K562 (cell line): Measurements from ENCODE around the gene ABHD16A. TPM values are rescaled to one million over a fixed set of nuclear protein-coding genes. Genes with fewer than 3 reads are reported as not detected.
A peak's percentile ranks its signal among the peaks of the same experiment; 100 is the strongest.

Source experiments
- CHCHD3 ChIP-seq: fragments of 250-450 bp; sonication (Bioruptor Pico); IDR thresholded peaks from 2 replicates; pipeline ENCODE4 v2.1.2; 2022; ENCODE audit warnings: mild to moderate bottlenecking
- CREM ChIP-seq: IDR thresholded peaks from 2 replicates; pipeline ENCODE4 v1.6.1; 2014; ENCODE audit warnings: antibody characterized with exemption, low read depth
- EP300 ChIP-seq: IDR thresholded peaks from 2 replicates; pipeline ENCODE4 v1.6.1; 2012; ENCODE audit warnings: low read length, improper control_type of control experiment
- KDM5B ChIP-seq: fragments of 200-600 bp; sonication (generic); IDR thresholded peaks from 2 replicates; pipeline ENCODE4 v1.6.1; 2012; ENCODE audit warnings: low read depth, mild to moderate bottlenecking, moderate library complexity, low read length, control low read depth, inconsistent platforms; ENCODE audit not compliant: insufficient replicate concordance
- KHSRP ChIP-seq: fragments of 450-650 bp; IDR thresholded peaks from 2 replicates; pipeline ENCODE4 v1.6.1; 2017
- KLF16 ChIP-seq: IDR thresholded peaks from 2 replicates; pipeline ENCODE4 v1.6.1; 2016; ENCODE audit warnings: antibody characterized with exemption
- LCOR ChIP-seq: sonication (generic); formaldehyde crosslinking; IDR thresholded peaks from 2 replicates; pipeline ENCODE4 v1.8.0; 2022; ENCODE audit warnings: mild to moderate bottlenecking, missing genetic modification reagents
- MCM2 ChIP-seq: fragments of 450-650 bp; IDR thresholded peaks from 2 replicates; pipeline ENCODE4 v1.6.1; 2017; ENCODE audit warnings: low read depth, mild to moderate bottlenecking
- OTX1 ChIP-seq: fragments of 450-650 bp; formaldehyde crosslinking; IDR thresholded peaks from 2 replicates; pipeline ENCODE4 v1.4.0; 2022; ENCODE audit warnings: mild to moderate bottlenecking
- PHF8 ChIP-seq: fragments of 200-600 bp; sonication (generic); IDR thresholded peaks from 2 replicates; pipeline ENCODE4 v1.6.1; 2012; ENCODE audit warnings: mixed run types, mild to moderate bottlenecking, inconsistent platforms, low read length, moderate library complexity, borderline replicate concordance
- SLC30A9 ChIP-seq: fragments of 250-450 bp; sonication (Bioruptor Pico); IDR thresholded peaks from 2 replicates; pipeline ENCODE4 v1.8.0; 2022; ENCODE audit warnings: mild to moderate bottlenecking, moderate library complexity
- SMARCE1 ChIP-seq: fragments of 450-650 bp; IDR thresholded peaks from 2 replicates; pipeline ENCODE4 v1.7.1; 2016; ENCODE audit warnings: mild to moderate bottlenecking
- SNRNP70 ChIP-seq: fragments of 200-400 bp; formaldehyde crosslinking; optimal IDR thresholded peaks from 2 replicates; pipeline ENCODE3; 2017; ENCODE audit warnings: low read depth, low read length
- ZFPM2 ChIP-seq: fragments of 250-450 bp; sonication (Bioruptor Pico); IDR thresholded peaks from 2 replicates; pipeline ENCODE4 v1.5.1; 2022; ENCODE audit warnings: mild to moderate bottlenecking
- ZKSCAN8 ChIP-seq: fragments of 200-800 bp; sonication (Bioruptor generic); IDR thresholded peaks from 2 replicates; pipeline ENCODE4 v1.6.1; 2016; ENCODE audit warnings: missing genetic modification characterization, missing compliant biosample characterization
- ZNF354B ChIP-seq: fragments of 250-450 bp; sonication (Bioruptor Pico); IDR thresholded peaks from 2 replicates; pipeline ENCODE4 v1.4.0; 2020
- polyA plus RNA-seq, 8 experiments: library from polyadenylated mRNA; depleted of rRNA in 4 of 8; stranded (reverse) in 5 of 8; unstranded in 3 of 8; fragments of >200 nt; fragmentation: Nextera tagmentation in 2 of 8; fragmentation: Illumina TruSeq in 1 of 8; extraction: Ambion mirVana in 2 of 8; extraction: Trizol in 1 of 8; gene quantifications; 2 replicates each; pipeline versions ENCODE4 v1.2.1 to v1.2.3, GENCODE V29; 2011 to 2014; ENCODE audit warnings: inconsistent platforms in 1 of 8, missing spikeins in 1 of 8
- total RNA-seq, 7 experiments: library from RNA; depleted of rRNA in 6 of 7; stranded (reverse); fragments of >200 nt in 6 of 7; fragmentation: Illumina TruSeq in 2 of 7; extraction: Trizol in 2 of 7; gene quantifications; 2 replicates each; pipeline versions ENCODE4 v1.2.1 to v1.2.3, GENCODE V29; 2011 to 2021; ENCODE audit warnings: low replicate concordance in 1 of 7
- TF ChIP-seq, protein P1 (sequence below), 2 experiments: IDR thresholded peaks; 2 replicates each; pipeline ENCODE4 v1.6.1; 2012; ENCODE audit warnings: improper control_type of control experiment in 2 of 2, low read depth in 2 of 2, low read length in 2 of 2, borderline replicate concordance in 1 of 2
- TF ChIP-seq, protein P2 (sequence below): sonication (generic); formaldehyde crosslinking; IDR thresholded peaks from 2 replicates; pipeline ENCODE4 v1.8.0; 2022; ENCODE audit warnings: mild to moderate bottlenecking, missing genetic modification reagents, borderline replicate concordance
- TF ChIP-seq, protein P3 (sequence below): fragments of 250-450 bp; sonication (Bioruptor Pico); IDR thresholded peaks from 2 replicates; pipeline ENCODE4 v1.4.0; 2020; ENCODE audit warnings: mild to moderate bottlenecking, moderate library complexity, borderline replicate concordance
- TF ChIP-seq, protein P4 (sequence below): fragments of 250-450 bp; sonication (Bioruptor Pico); IDR thresholded peaks from 2 replicates; pipeline ENCODE4 v1.5.1; 2021; ENCODE audit warnings: mild to moderate bottlenecking

The ABHD16A gene
- total and polyA plus RNA-seq, 9 of the 15 experiments (the other 6 are each of a cell fraction or from before 2014, with no cell fraction given), result 25.8 to 120 (median 81.6) TPM

DNA sequence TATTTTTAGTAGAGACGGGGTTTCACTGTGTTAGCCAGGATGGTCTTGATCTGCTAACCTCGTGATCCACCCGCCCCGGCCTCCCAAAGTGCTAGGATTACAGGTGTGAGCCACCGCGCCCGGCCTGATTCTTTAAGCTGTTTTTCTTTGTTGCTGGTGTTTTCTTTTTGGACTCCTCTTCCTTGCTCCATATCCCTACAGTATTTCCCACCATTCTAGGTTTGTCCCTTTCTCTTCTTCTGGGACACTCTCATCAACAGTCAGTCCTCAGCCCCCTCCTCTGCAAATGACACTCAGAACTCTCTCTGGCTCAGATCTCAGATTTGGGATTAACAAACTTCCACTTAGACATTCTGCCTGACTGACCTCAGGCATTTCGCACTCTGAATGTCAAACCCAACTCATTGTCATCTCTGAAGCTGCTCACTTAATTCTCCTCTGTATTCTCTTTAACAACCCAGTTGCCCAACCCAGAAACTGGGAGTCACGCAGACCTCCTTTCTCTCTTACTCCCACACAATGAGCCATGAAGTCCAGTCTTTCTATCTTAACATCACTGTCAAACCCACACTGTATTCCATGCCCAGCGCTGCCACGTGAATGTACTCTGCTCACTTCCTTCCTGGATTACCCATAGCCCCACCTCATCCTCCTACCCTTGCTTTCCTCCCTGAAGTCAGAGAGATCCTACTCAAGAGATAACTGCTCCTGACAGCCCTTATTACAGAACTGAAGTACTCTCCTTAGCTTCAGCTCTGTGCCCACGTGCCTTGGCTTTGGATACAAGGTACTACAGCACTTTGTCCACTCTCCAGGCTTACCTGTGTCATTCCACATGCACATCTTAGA lies 22.6 kb upstream of the ABHD16A start (continued):
- TF ChIP-seq, protein P1, sequence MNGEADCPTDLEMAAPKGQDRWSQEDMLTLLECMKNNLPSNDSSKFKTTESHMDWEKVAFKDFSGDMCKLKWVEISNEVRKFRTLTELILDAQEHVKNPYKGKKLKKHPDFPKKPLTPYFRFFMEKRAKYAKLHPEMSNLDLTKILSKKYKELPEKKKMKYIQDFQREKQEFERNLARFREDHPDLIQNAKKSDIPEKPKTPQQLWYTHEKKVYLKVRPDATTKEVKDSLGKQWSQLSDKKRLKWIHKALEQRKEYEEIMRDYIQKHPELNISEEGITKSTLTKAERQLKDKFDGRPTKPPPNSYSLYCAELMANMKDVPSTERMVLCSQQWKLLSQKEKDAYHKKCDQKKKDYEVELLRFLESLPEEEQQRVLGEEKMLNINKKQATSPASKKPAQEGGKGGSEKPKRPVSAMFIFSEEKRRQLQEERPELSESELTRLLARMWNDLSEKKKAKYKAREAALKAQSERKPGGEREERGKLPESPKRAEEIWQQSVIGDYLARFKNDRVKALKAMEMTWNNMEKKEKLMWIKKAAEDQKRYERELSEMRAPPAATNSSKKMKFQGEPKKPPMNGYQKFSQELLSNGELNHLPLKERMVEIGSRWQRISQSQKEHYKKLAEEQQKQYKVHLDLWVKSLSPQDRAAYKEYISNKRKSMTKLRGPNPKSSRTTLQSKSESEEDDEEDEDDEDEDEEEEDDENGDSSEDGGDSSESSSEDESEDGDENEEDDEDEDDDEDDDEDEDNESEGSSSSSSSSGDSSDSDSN (IDR thresholded peaks at IDR 0.05; ENCODE audit: borderline replicate concordance in 1 of 2, low read depth in 2 of 2, low read length in 2 of 2), result no peak
- TF ChIP-seq LCOR (0 out of 2 replicates have a peak, but pooled peaks have one; percentile 62), ZFPM2 (CRISPR knock-in tag) (no peak), OTX1 (CRISPR knock-in tag) (peak; percentile 77), ZKSCAN8 (no peak), KLF16 (peak; percentile 39; the same call in 1 of the 2 replicates), CHCHD3 (CRISPR knock-in tag) (no peak), PHF8 (no peak; the same call in 1 of the 2 replicates), KHSRP (no peak), ZNF354B (peak; percentile 67; the same call in 1 of the 2 replicates), CREM (peak; percentile 47; the same call in 1 of the 2 replicates), SMARCE1 (peak; percentile 63; the same call in 1 of the 2 replicates), KDM5B (peak; percentile 50), SNRNP70 (no peak), MCM2 (no peak), EP300 (no peak), SLC30A9 (no peak)
- TF ChIP-seq, protein P2, sequence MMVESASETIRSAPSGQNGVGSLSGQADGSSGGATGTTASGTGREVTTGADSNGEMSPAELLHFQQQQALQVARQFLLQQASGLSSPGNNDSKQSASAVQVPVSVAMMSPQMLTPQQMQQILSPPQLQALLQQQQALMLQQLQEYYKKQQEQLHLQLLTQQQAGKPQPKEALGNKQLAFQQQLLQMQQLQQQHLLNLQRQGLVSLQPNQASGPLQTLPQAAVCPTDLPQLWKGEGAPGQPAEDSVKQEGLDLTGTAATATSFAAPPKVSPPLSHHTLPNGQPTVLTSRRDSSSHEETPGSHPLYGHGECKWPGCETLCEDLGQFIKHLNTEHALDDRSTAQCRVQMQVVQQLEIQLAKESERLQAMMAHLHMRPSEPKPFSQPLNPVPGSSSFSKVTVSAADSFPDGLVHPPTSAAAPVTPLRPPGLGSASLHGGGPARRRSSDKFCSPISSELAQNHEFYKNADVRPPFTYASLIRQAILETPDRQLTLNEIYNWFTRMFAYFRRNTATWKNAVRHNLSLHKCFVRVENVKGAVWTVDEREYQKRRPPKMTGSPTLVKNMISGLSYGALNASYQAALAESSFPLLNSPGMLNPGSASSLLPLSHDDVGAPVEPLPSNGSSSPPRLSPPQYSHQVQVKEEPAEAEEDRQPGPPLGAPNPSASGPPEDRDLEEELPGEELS (CRISPR knock-in tag), result no peak
- TF ChIP-seq, protein P3, sequence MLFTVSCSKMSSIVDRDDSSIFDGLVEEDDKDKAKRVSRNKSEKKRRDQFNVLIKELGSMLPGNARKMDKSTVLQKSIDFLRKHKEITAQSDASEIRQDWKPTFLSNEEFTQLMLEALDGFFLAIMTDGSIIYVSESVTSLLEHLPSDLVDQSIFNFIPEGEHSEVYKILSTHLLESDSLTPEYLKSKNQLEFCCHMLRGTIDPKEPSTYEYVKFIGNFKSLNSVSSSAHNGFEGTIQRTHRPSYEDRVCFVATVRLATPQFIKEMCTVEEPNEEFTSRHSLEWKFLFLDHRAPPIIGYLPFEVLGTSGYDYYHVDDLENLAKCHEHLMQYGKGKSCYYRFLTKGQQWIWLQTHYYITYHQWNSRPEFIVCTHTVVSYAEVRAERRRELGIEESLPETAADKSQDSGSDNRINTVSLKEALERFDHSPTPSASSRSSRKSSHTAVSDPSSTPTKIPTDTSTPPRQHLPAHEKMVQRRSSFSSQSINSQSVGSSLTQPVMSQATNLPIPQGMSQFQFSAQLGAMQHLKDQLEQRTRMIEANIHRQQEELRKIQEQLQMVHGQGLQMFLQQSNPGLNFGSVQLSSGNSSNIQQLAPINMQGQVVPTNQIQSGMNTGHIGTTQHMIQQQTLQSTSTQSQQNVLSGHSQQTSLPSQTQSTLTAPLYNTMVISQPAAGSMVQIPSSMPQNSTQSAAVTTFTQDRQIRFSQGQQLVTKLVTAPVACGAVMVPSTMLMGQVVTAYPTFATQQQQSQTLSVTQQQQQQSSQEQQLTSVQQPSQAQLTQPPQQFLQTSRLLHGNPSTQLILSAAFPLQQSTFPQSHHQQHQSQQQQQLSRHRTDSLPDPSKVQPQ (CRISPR knock-in tag), result peak; percentile 82; the same call in 1 of the 2 replicates
- TF ChIP-seq, protein P4, sequence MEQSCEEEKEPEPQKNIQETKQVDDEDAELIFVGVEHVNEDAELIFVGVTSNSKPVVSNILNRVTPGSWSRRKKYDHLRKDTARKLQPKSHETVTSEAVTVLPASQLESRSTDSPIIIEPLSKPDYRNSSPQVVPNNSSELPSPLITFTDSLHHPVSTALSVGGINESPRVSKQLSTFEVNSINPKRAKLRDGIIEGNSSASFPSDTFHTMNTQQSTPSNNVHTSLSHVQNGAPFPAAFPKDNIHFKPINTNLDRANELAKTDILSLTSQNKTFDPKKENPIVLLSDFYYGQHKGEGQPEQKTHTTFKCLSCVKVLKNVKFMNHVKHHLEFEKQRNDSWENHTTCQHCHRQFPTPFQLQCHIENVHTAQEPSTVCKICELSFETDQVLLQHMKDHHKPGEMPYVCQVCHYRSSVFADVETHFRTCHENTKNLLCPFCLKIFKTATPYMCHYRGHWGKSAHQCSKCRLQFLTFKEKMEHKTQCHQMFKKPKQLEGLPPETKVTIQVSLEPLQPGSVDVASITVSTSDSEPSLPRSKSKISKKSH (CRISPR knock-in tag), result no peak
